Measurements from ENCODE around the gene KIF12.

KIF12 gene

GRCh38 chr9:114122136-114123027 is 23.3 kb upstream of the KIF12 start:
- Histone ChIP-seq H3K9me3 (ENCODE audit: control insufficient read depth, low read length) (peaks cover 6% of the 10 kb centered on the region), H4K91ac (ENCODE audit: low read length) (no peak overlapping the region), H3K4me2 (ENCODE audit: low read length, poor library complexity, severe bottlenecking) (no peak overlapping the region), H3K4me3 (ENCODE audit: insufficient read depth in 1 of 2, low read depth in 1 of 2, low read length in 2 of 2) (no peak overlapping the region), H4K8ac (ENCODE audit: low read length) (no peak overlapping the region), H3K4ac (ENCODE audit: low read depth in 1 of 2, low read length in 2 of 2) (no peak overlapping the region), H2AK5ac (ENCODE audit: low read length, severe bottlenecking) (no peak overlapping the region), H2BK5ac (ENCODE audit: low read depth, low read length, poor library complexity, severe bottlenecking) (no peak overlapping the region), H3K36me3 (ENCODE audit: control insufficient read depth in 1 of 2, insufficient read depth in 2 of 2, low read depth in 1 of 2, low read length in 2 of 2) (peaks cover 0 to 3% of the 10 kb centered on the region in 2 experiments), H2BK15ac (ENCODE audit: low read depth, poor library complexity, severe bottlenecking) (no peak overlapping the region), H3K23ac (ENCODE audit: low read length in 2 of 2) (no peak overlapping the region), H3K79me1 (replicated peaks; ENCODE audit: low read length, poor library complexity, severe bottlenecking) (no peaks in the 10 kb centered on the region), H3K4me1 (ENCODE audit: control insufficient read depth, insufficient read depth, low read depth, low read length) (peaks cover 3% of the 10 kb centered on the region), H2BK12ac (ENCODE audit: low read length in 2 of 2) (no peak overlapping the region), H3K18ac (ENCODE audit: low read depth in 1 of 2, low read length in 2 of 2) (no peak overlapping the region), H3K27ac (ENCODE audit: low read length, poor library complexity, severe bottlenecking) (no peak overlapping the region), H2AFZ (ENCODE audit: low read depth, low read length) (no peak overlapping the region), H3K27me3 (ENCODE audit: control insufficient read depth in 1 of 2, insufficient read depth in 1 of 2, low read length in 2 of 2) (peaks cover 24 to 57% of the 10 kb centered on the region in 2 experiments), H3K9ac (ENCODE audit: low read length) (no peak overlapping the region), H3K14ac (ENCODE audit: low read length in 2 of 2) (no peak overlapping the region), H2BK120ac (ENCODE audit: low read depth, low read length) (no peak overlapping the region)
- DNase-seq = no peak
- WGBS = 91% methylated on average over 9 of the region's 9 CpGs

- no peak overlapping the region for H2AFZ ChIP-seq (ENCODE audit: low read depth, low read length)
- no peak overlapping the region for H3K18ac ChIP-seq (ENCODE audit: low read depth in 1 of 2, low read length in 2 of 2)
- no peak overlapping the region for H3K27ac ChIP-seq (ENCODE audit: low read length, poor library complexity, severe bottlenecking)
- no peak overlapping the region for H2AK5ac ChIP-seq (ENCODE audit: low read length, severe bottlenecking)
- H3K9me3 ChIP-seq (ENCODE audit: control insufficient read depth, low read length) = no peaks in the 10 kb centered on the region
- H3K23ac ChIP-seq (ENCODE audit: low read length in 2 of 2) = no peak overlapping the region
- no peak overlapping the region for H3K4ac ChIP-seq (ENCODE audit: low read depth in 1 of 2, low read length in 2 of 2)
- H3K36me3 ChIP-seq (ENCODE audit: control insufficient read depth in 1 of 2, insufficient read depth in 2 of 2, low read depth in 1 of 2, low read length in 2 of 2) = peaks cover 0 to 3% of the 10 kb centered on the region in 2 experiments
- no peak overlapping the region for H3K14ac ChIP-seq (ENCODE audit: low read length in 2 of 2)
- H2BK15ac ChIP-seq (ENCODE audit: low read depth, poor library complexity, severe bottlenecking) = no peak overlapping the region
- H3K4me1 ChIP-seq (ENCODE audit: control insufficient read depth, insufficient read depth, low read depth, low read length) = peaks cover 3% of the 10 kb centered on the region
- H3K4me2 ChIP-seq (ENCODE audit: low read length, poor library complexity, severe bottlenecking) = no peak overlapping the region
- H3K79me1 ChIP-seq (replicated peaks; ENCODE audit: low read length, poor library complexity, severe bottlenecking) = no peaks in the 10 kb centered on the region
- no peak overlapping the region for H2BK5ac ChIP-seq (ENCODE audit: low read depth, low read length, poor library complexity, severe bottlenecking)
- H3K27me3 ChIP-seq (ENCODE audit: control insufficient read depth in 1 of 2, insufficient read depth in 1 of 2, low read length in 2 of 2) = peaks cover 25 to 58% of the 10 kb centered on the region in 2 experiments
- 89% methylated on average over 14 of the region's 16 CpGs for WGBS
- DNase-seq = no peak
- no peak overlapping the region for H2BK120ac ChIP-seq (ENCODE audit: low read depth, low read length)
- no peak overlapping the region for H4K8ac ChIP-seq (ENCODE audit: low read length)
- no peak overlapping the region for H4K91ac ChIP-seq (ENCODE audit: low read length)
- no peak overlapping the region for H2BK12ac ChIP-seq (ENCODE audit: low read length in 2 of 2)
- no peak overlapping the region for H3K9ac ChIP-seq (ENCODE audit: low read length)
- H3K4me3 ChIP-seq (ENCODE audit: insufficient read depth in 1 of 2, low read depth in 1 of 2, low read length in 2 of 2) = no peak overlapping the region
Measured at GRCh38 chr9:114121227-114122135, 22.4 kb upstream of the KIF12 start.

- Histone ChIP-seq H2AFZ (ENCODE audit: low read depth, low read length) (no peak overlapping the region), H2BK5ac (ENCODE audit: low read depth, low read length, poor library complexity, severe bottlenecking) (no peak overlapping the region), H3K36me3 (ENCODE audit: control insufficient read depth in 1 of 2, insufficient read depth in 2 of 2, low read depth in 1 of 2, low read length in 2 of 2) (peaks cover 0 to 6% of the 10 kb centered on the region in 2 experiments), H2AK5ac (ENCODE audit: low read length, severe bottlenecking) (no peak overlapping the region), H3K27me3 (ENCODE audit: control insufficient read depth in 1 of 2, insufficient read depth in 1 of 2, low read length in 2 of 2) (peaks cover 32 to 69% of the 10 kb centered on the region in 2 experiments), H3K18ac (ENCODE audit: low read depth in 1 of 2, low read length in 2 of 2) (no peak overlapping the region), H3K9me3 (ENCODE audit: control insufficient read depth, low read length) (no peaks in the 10 kb centered on the region), H2BK15ac (ENCODE audit: low read depth, poor library complexity, severe bottlenecking) (no peak overlapping the region), H4K8ac (ENCODE audit: low read length) (no peak overlapping the region), H3K4me3 (ENCODE audit: insufficient read depth in 1 of 2, low read depth in 1 of 2, low read length in 2 of 2) (no peak overlapping the region), H2BK120ac (ENCODE audit: low read depth, low read length) (no peak overlapping the region), H3K27ac (ENCODE audit: low read length, poor library complexity, severe bottlenecking) (no peak overlapping the region), H3K4ac (ENCODE audit: low read depth in 1 of 2, low read length in 2 of 2) (no peak overlapping the region), H2BK12ac (ENCODE audit: low read length in 2 of 2) (no peak overlapping the region), H3K4me1 (ENCODE audit: control insufficient read depth, insufficient read depth, low read depth, low read length) (peaks cover 3% of the 10 kb centered on the region), H3K23ac (ENCODE audit: low read length in 2 of 2) (no peak overlapping the region), H3K79me1 (replicated peaks; ENCODE audit: low read length, poor library complexity, severe bottlenecking) (no peaks in the 10 kb centered on the region), H3K4me2 (ENCODE audit: low read length, poor library complexity, severe bottlenecking) (no peak overlapping the region), H3K14ac (ENCODE audit: low read length in 2 of 2) (no peak overlapping the region), H3K9ac (ENCODE audit: low read length) (no peak overlapping the region), H4K91ac (ENCODE audit: low read length) (no peak overlapping the region)
- WGBS = 62% methylated on average over 4 of the region's 4 CpGs
- no peak for DNase-seq
Measured at GRCh38 chr9:114120192-114121014, 21.3 kb upstream of the KIF12 start.

All from mesenchymal stem cell (in vitro differentiated cells and primary cell).